Measurements from ENCODE around the gene NAV2.

GRCh38 chr11:20105427-20105826 lies 392.8 kb downstream of the NAV2 start:
- TF ChIP-seq CTCF (IDR thresholded peaks at IDR 0.05) (no peak), POLR2A (IDR thresholded peaks at IDR 0.05) (no peak)
